B cell (primary cell): Measurements from ENCODE around the gene DPP4. TPM values are rescaled to one million over a fixed set of nuclear protein-coding genes. Genes with fewer than 3 reads are reported as not detected.

Experiments
- ATAC-seq: fragments of 200-7000 bp; cut with Tn5 transposase; one replicate; pipeline ENCODE4 v1.10.0; 2021; ENCODE audit warnings: low read depth, mild to moderate bottlenecking, moderate number of reproducible peaks, moderate library complexity
- CTCF ChIA-PET: fragments of 350-600 bp; sonication (Branson Sonifier 250); formaldehyde crosslinking; loops from one replicate; lab custom pipeline; 2021; ENCODE audit warnings: antibody characterized with exemption, inconsistent platforms; lab: Charles Lee
- POLR2A ChIA-PET: fragments of 350-600 bp; sonication (Branson Sonifier 250); formaldehyde crosslinking; loops from one replicate; lab custom pipeline; 2021; ENCODE audit warnings: antibody characterized with exemption; lab: Charles Lee
- DNase-seq: peaks from one replicate; pipeline ENCODE4 v3.0.0; 2013
- H2AFZ ChIP-seq: 2 replicates; pipeline ENCODE4 v1.6.1; 2012; ENCODE audit warnings: mild to moderate bottlenecking, low read depth, low read length; ENCODE audit not compliant: insufficient read depth, poor library complexity, severe bottlenecking
- H3K27ac ChIP-seq, 2 donors: 1 replicate in 1 of 2; 2 replicates in 1 of 2; pipeline ENCODE4 v1.5.1; 2012 to 2013; ENCODE audit warnings: low read length in 2 of 2, mild to moderate bottlenecking in 2 of 2, moderate library complexity in 1 of 2
- H3K27me3 ChIP-seq, 4 experiments: fragments of 200-600 bp in 1 of 4; sonication (generic) in 1 of 4; replicated peaks in 1 of 4; 1 replicate in 2 of 4; 2 replicates in 2 of 4; pipeline versions ENCODE4 v1.6.1 to v1.7.0; 2013 to 2016; ENCODE audit warnings: low read length in 3 of 4, mild to moderate bottlenecking in 2 of 4, mixed read lengths in 1 of 4, moderate library complexity in 1 of 4; ENCODE audit not compliant: insufficient read depth in 4 of 4, control insufficient read depth in 3 of 4; ENCODE audit errors: control extremely low read depth in 1 of 4
- H3K36me3 ChIP-seq, 2 experiments: replicated peaks in 1 of 2; 1 replicate in 1 of 2; 2 replicates in 1 of 2; pipeline versions ENCODE4 v1.6.1 to v1.7.1; 2013; ENCODE audit warnings: low read length in 1 of 2; ENCODE audit not compliant: insufficient read depth in 2 of 2, control insufficient read depth in 1 of 2; ENCODE audit errors: control extremely low read depth in 1 of 2, extremely low read depth in 1 of 2
- H3K4me1 ChIP-seq, 2 donors: fragments of 200-600 bp in 1 of 2; sonication (generic) in 1 of 2; 1 replicate in 1 of 2; 2 replicates in 1 of 2; pipeline versions ENCODE4 v1.5.1 to v1.6.1; 2013 to 2017; ENCODE audit warnings: low read length in 2 of 2; ENCODE audit not compliant: control insufficient read depth in 2 of 2, insufficient read depth in 2 of 2
- H3K4me2 ChIP-seq: replicated peaks from 2 replicates; pipeline ENCODE3; 2012; ENCODE audit warnings: mild to moderate bottlenecking, low read depth, low read length; ENCODE audit not compliant: poor library complexity, severe bottlenecking
- H3K4me3 ChIP-seq, 5 experiments: fragments of 200-600 bp in 1 of 5; sonication (generic) in 1 of 5; 1 replicate in 3 of 5; 2 replicates in 2 of 5; pipeline versions ENCODE4 v1.5.1 to v1.7.0; 2011 to 2016; ENCODE audit warnings: low read length in 4 of 5, mild to moderate bottlenecking in 4 of 5, low read depth in 2 of 5, control low read depth in 1 of 5, moderate library complexity in 1 of 5; ENCODE audit not compliant: insufficient read depth in 1 of 5; ENCODE audit errors: control extremely low read depth in 1 of 5, extremely low read depth in 1 of 5
- H3K79me2 ChIP-seq: fragments of 200-600 bp; sonication (generic); one replicate; pipeline ENCODE4 v1.6.0; 2016; ENCODE audit warnings: low read length; ENCODE audit not compliant: control insufficient read depth, insufficient read depth
- H3K9ac ChIP-seq: fragments of 200-600 bp; sonication (generic); 2 replicates; pipeline ENCODE4 v1.6.1; 2017; ENCODE audit warnings: mild to moderate bottlenecking, low read length, moderate library complexity
- H3K9me3 ChIP-seq, 3 donors: one replicate each; pipeline versions ENCODE4 v1.6.1 to v1.7.1; 2013; ENCODE audit warnings: low read length in 2 of 3; ENCODE audit not compliant: control insufficient read depth in 2 of 3, insufficient read depth in 1 of 3; ENCODE audit errors: control extremely low read depth in 1 of 3
- H4K20me1 ChIP-seq: 2 replicates; pipeline ENCODE4 v1.6.0; 2012; ENCODE audit warnings: mild to moderate bottlenecking, low read length; ENCODE audit not compliant: insufficient read depth, control insufficient read depth, poor library complexity, severe bottlenecking
- H3K27ac Mint-ChIP-seq: one replicate; pipeline ENCODE4 v1.8.0; 2021; ENCODE audit warnings: mixed read lengths
- H3K27me3 Mint-ChIP-seq: one replicate; pipeline ENCODE4 v1.8.0; 2021; ENCODE audit warnings: mixed read lengths
- H3K4me1 Mint-ChIP-seq: one replicate; pipeline ENCODE4 v1.8.0; 2021; ENCODE audit warnings: mixed read lengths
- H3K4me3 Mint-ChIP-seq: one replicate; pipeline ENCODE4 v1.8.0; 2021; ENCODE audit warnings: mixed read lengths
- H3K9me3 Mint-ChIP-seq: one replicate; pipeline ENCODE4 v1.8.0; 2022; ENCODE audit warnings: mixed read lengths; ENCODE audit not compliant: insufficient read depth
- CTCF ChIP-seq: fragments of 200-600 bp; IDR thresholded peaks from one replicate; pipeline ENCODE4 v1.8.0; 2022; ENCODE audit warnings: antibody characterized with exemption, mild to moderate bottlenecking
- EZH2 ChIP-seq: IDR thresholded peaks from 2 replicates; pipeline ENCODE4 v1.6.1; 2012; ENCODE audit warnings: borderline replicate concordance, low read depth, mild to moderate bottlenecking, moderate library complexity, low read length; ENCODE audit not compliant: insufficient read depth, poor library complexity, severe bottlenecking
- WGBS: methylation state at CpG from one replicate; pipeline ENCODE4 v1.1.5; 2013; ENCODE audit warnings: missing lambda C conversion rate; ENCODE audit not compliant: insufficient coverage; 5-methylcytosine and 5-hydroxymethylcytosine counted together
- intact Hi-C: fragments of 100-400 bp; cut with micrococcal nuclease; formaldehyde crosslinking; loops from one replicate; pipeline ENCODE4 v1.10.0; 2022
- polyA plus RNA-seq: library from polyadenylated mRNA; depleted of rRNA; stranded (reverse); fragments of >200 nt; gene quantifications from 2 replicates; pipeline ENCODE4 v1.2.3, GENCODE V29; 2012
- total RNA-seq, 2 donors: library from RNA; stranded (reverse); fragments of 120-200 nt in 1 of 2; gene quantifications; 1 replicate in 1 of 2; 2 replicates in 1 of 2; pipeline versions ENCODE4 v1.2.3 to v1.2.4, GENCODE V29; 2013 to 2022

The DPP4 gene
- total and polyA plus RNA-seq, 2 donors (not counting 1 experiment from before 2014, with no cell fraction given) = 0.18 to 1.2 TPM

GRCh38 chr2:162090109-162090508, 16.1 kb upstream of the DPP4 start:
- H3K27ac Mint-ChIP-seq = no peak overlapping the region
- ATAC-seq (no peak), DNase-seq (no peak)
- Histone ChIP-seq H3K36me3 (no peaks in the 10 kb centered on the region), H3K9ac (no peak overlapping the region), H3K4me1 (no peaks in the 10 kb centered on the region), H4K20me1 (no peaks in the 10 kb centered on the region), H3K27ac (no peak overlapping the region), H3K4me3 (no peak overlapping the region), H3K79me2 (no peaks in the 10 kb centered on the region), H2AFZ (no peak overlapping the region), H3K27me3 (peaks cover 0 to 3% (median 0%) of the 10 kb centered on the region in 4 experiments), H3K9me3 (no peaks in the 10 kb centered on the region), H3K4me2 (no peak overlapping the region)
- H3K9me3 Mint-ChIP-seq = no peaks in the 10 kb centered on the region
- no peaks in the 10 kb centered on the region for H3K4me1 Mint-ChIP-seq
- CTCF ChIA-PET = no interaction called here
- no peak overlapping the region for H3K4me3 Mint-ChIP-seq
- no CpG with 5 or more reads among the region's 1 CpG for WGBS
- POLR2A ChIA-PET = no interaction called here
- H3K27me3 Mint-ChIP-seq = peaks cover 7% of the 10 kb centered on the region
- intact Hi-C loops = no loop called here
- TF ChIP-seq CTCF (no peak), EZH2 (no peak)

GRCh38 chr2:162086904-162087303, 12.9 kb upstream of the DPP4 start:
- intact Hi-C loops = no loop called here
- ATAC-seq (no peak), DNase-seq (no peak)
- H3K9me3 Mint-ChIP-seq = no peaks in the 10 kb centered on the region
- H3K4me1 Mint-ChIP-seq = no peaks in the 10 kb centered on the region
- H2AFZ ChIP-seq = no peak overlapping the region
- H3K27me3 Mint-ChIP-seq = peaks cover 16% of the 10 kb centered on the region
- no peak overlapping the region for H3K27ac ChIP-seq
- ChIA-PET POLR2A (no interaction called here), CTCF (no interaction called here)
- H3K4me3 ChIP-seq = no peak overlapping the region
- no peaks in the 10 kb centered on the region for H4K20me1 ChIP-seq
- H3K9me3 ChIP-seq = peaks cover 0 to 3% (median 0%) of the 10 kb centered on the region in 3 donors
- peaks cover 0 to 6% (median 0%) of the 10 kb centered on the region in 4 experiments for H3K27me3 ChIP-seq
- TF ChIP-seq CTCF = no peak
- TF ChIP-seq EZH2 = no peak
- H3K9ac ChIP-seq = no peak overlapping the region
- no peaks in the 10 kb centered on the region for H3K36me3 ChIP-seq
- H3K4me2 ChIP-seq = no peak overlapping the region
- no peaks in the 10 kb centered on the region for H3K79me2 ChIP-seq
- no CpG with 5 or more reads among the region's 2 CpGs for WGBS
- no peak overlapping the region for H3K4me3 Mint-ChIP-seq
- no peaks in the 10 kb centered on the region for H3K4me1 ChIP-seq
- H3K27ac Mint-ChIP-seq = no peak overlapping the region
